PC-3 (cell line): ENCODE measurements around the gene TMEM273.

Source experiments
- EZH2phosphoT487 ChIP-seq: fragments of 300-600 bp; sonication (generic); IDR thresholded peaks from 2 replicates; pipeline ENCODE4 v1.6.1; 2018; ENCODE audit warnings: mild to moderate bottlenecking, antibody characterized with exemption, low read length, borderline replicate concordance
- TF ChIP-seq, protein P1 (sequence below): fragments of 300-600 bp; sonication (generic); conservative IDR thresholded peaks from 2 replicates; pipeline ENCODE4 v1.5.1; 2017; ENCODE audit warnings: antibody characterized with exemption, low read depth, mild to moderate bottlenecking, low read length

DNA sequence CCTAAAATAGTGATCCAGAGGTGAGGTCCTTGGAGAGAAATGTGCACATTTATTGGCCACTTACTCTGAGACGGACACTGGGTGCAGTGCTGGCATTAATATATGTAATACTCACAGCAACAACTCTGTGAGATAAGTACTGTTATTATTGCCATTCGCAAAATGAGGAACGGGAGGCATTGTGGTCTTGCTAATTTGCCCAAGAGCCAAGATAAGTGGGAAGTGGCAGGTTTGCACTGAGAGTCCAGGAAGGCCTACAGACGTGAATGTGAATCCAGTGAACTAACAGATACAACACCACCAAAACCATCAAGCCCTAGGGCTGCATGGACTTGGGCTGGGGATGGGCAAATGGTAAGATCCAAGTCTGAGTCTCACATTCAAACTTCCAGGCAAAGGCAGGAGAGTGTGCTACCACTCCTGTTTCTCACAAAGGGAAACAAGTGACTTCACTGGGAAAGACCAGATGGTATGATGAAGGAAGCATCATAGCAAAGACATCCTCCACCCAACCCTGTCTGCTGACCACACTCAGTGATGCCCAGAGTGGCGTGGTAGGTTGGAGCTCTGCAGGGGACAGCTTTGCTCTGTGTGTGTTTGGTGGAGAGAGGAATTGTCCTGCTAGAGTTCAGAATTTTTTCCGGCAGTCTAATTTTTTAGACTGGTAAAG is 19.2 kb downstream of the TMEM273 start:
- TF ChIP-seq, protein P1, sequence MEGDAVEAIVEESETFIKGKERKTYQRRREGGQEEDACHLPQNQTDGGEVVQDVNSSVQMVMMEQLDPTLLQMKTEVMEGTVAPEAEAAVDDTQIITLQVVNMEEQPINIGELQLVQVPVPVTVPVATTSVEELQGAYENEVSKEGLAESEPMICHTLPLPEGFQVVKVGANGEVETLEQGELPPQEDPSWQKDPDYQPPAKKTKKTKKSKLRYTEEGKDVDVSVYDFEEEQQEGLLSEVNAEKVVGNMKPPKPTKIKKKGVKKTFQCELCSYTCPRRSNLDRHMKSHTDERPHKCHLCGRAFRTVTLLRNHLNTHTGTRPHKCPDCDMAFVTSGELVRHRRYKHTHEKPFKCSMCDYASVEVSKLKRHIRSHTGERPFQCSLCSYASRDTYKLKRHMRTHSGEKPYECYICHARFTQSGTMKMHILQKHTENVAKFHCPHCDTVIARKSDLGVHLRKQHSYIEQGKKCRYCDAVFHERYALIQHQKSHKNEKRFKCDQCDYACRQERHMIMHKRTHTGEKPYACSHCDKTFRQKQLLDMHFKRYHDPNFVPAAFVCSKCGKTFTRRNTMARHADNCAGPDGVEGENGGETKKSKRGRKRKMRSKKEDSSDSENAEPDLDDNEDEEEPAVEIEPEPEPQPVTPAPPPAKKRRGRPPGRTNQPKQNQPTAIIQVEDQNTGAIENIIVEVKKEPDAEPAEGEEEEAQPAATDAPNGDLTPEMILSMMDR = no peak
- no peak for TF ChIP-seq EZH2phosphoT487
